HG03060 (cell line): ENCODE measurements around the gene FAM193A.
"Not testable (repeated sequence)": the region's sequence is repeated elsewhere in the genome, so short reads cannot be mapped to it uniquely, and the experiment has no call there.

Source experiments
- ATAC-seq: cut with Tn5 transposase; IDR thresholded peaks from one replicate; pipeline ENCODE4 v1.9.1; 2021; ENCODE audit warnings: low read depth, moderate number of reproducible peaks; ENCODE audit not compliant: unreplicated experiment

FAM193A gene

DNA sequence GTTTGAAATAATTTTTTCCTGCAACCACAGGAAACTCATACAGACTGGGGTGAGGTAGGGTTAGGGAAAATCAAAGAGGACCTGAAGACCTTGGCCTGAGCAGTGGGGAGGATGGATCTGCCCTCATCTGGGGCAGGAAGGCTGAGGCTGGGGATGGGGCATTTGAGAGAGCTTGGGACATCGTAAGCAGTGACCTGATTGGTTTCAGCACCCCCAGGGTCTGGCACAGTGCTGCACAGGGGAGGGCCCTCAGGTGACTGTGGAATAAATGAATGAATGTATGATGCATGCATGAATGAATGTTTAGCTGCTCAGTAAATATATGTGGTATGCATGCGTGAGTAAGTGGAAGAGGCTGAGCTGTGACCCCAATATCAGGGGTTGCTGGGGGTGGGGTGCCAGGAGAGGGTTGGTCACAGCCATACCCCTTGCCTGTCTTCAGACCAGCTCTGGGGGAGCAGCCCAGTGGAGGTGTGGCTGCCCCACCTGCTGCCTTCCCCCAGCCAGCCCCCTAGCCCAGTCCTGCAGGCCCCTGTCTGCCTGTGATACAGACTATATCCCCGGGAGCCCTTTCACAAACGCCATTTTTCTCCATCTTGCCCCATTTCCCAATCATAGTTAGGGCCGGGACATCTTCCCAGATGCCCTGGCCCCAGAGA is 230.7 kb downstream of the FAM193A start:
- no peak for ATAC-seq

- no peak for ATAC-seq
Measured at GRCh38 chr4:2767705-2768074, 231.2 kb downstream of the FAM193A start.

- ATAC-seq, result no peak
Measured at GRCh38 chr4:2768124-2768523, 231.7 kb downstream of the FAM193A start.

DNA sequence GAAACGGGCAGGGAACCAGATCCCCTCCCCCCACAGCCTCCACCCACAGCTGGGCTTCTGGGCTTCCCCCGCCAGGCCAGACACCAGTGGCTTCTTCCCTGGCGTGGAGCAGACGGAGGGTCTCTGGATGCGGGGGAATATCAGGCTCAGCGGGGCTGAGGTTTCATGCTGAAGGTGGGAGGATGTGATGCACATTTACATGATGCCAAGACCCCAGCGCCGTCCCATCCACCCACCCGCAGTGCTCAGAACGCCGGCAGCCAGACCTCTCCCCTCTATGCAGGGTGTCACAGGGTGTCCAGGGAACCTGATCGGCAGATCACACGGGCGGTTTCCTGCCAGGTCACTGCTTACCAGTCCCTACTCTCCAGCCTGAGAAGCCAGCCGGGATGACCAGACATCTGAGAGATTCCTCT is 232.5 kb downstream of the FAM193A start:
- ATAC-seq, result no peak

GRCh38 chr4:2771264-2771663 is 234.8 kb downstream of the FAM193A start:
- ATAC-seq, result no peak

- ATAC-seq, result not testable (repeated sequence)
Measured at GRCh38 chr4:2780643-2781042, 244.2 kb downstream of the FAM193A start.

GRCh38 chr4:2781911-2782310 is 245.5 kb downstream of the FAM193A start:
- ATAC-seq, result no peak
